Pancreas (tissue), 10 donors: ENCODE measurements around the gene TBKBP1. TPM values are rescaled to one million over a fixed set of nuclear protein-coding genes. Genes with fewer than 3 reads are reported as not detected.
A peak's percentile ranks its signal among the peaks of the same experiment; 100 is the strongest.

Experiments
- ATAC-seq, 4 donors: fragments of 200-7000 bp; cut with Tn5 transposase; one replicate each; pipeline versions ENCODE4 v1.8.0 to v1.9.1; 2020; ENCODE audit warnings: mild to moderate bottlenecking in 4 of 4, moderate library complexity in 4 of 4
- DNase-seq, 6 donors: peaks; one replicate each; pipeline ENCODE4 v3.0.0-alpha.2; 2020
- FAIRE-seq: peaks from 2 replicates; lab custom pipeline; 2012; peaks lifted over from hg19 to GRCh38; lab: Jason Lieb, UNC
- H3K27ac ChIP-seq, 4 donors: fragments of 200-600 bp; sonication (generic); 1 replicate in 3 of 4; 2 replicates in 1 of 4; pipeline versions ENCODE4 v1.5.0 to v1.8.0; 2020
- H3K27me3 ChIP-seq, 4 donors: fragments of 200-600 bp; one replicate each; pipeline ENCODE4 v1.8.0; 2021
- H3K36me3 ChIP-seq, 3 donors: fragments of 200-600 bp; sonication (generic) in 1 of 3; one replicate each; pipeline versions ENCODE4 v1.5.0 to v1.8.0; 2020 to 2021
- H3K4me1 ChIP-seq, 3 donors: fragments of 200-600 bp; one replicate each; pipeline ENCODE4 v1.8.0; 2021
- H3K4me3 ChIP-seq, 4 donors: fragments of 200-600 bp; sonication (generic) in 2 of 4; one replicate each; pipeline versions ENCODE4 v1.5.0 to v1.8.0; 2020 to 2021
- H3K9me3 ChIP-seq, 4 donors: fragments of 200-600 bp; one replicate each; pipeline ENCODE4 v1.8.0; 2021
- CTCF ChIP-seq, 4 donors: fragments of 200-600 bp; sonication (generic) in 3 of 4; IDR thresholded peaks; one replicate each; pipeline versions ENCODE4 v1.5.0 to v1.8.0; 2021; ENCODE audit warnings: antibody characterized with exemption in 4 of 4
- WGBS, 2 donors: extraction: QIAGEN DNeasy Blood & Tissue Kit; methylation state at CpG; one replicate each; pipeline ENCODE4 v1.1.7; 2013; 5-methylcytosine and 5-hydroxymethylcytosine counted together
- intact Hi-C, 3 donors: fragments of 100-400 bp; cut with DNase I; formaldehyde crosslinking; loops; one replicate each; pipeline versions ENCODE4 v1.11.1 to v1.14.2; 2022
- polyA plus RNA-seq, 2 donors: library from polyadenylated mRNA; stranded (reverse); fragments of 200-250 nt; gene quantifications; one replicate each; pipeline ENCODE4 v1.2.3, GENCODE V29; 2013
- total RNA-seq, 6 donors: library from RNA; stranded (reverse); fragmentation: NEBNext Ultra II Directional in 4 of 6; extraction: Animal tissue kit (Norgen Biotek cat#: 25700) in 4 of 6; gene quantifications; one replicate each; pipeline versions ENCODE4 v1.2.1 to v1.2.4, GENCODE V29; 2021 to 2023
- donor health status: healthy with polysubstance abuse.
- donor health status: DM: no; HTN: no; CAD: no; lungs with moderate emphysema.
- donor health status: DM: no; HTN: no; CAD: no.
- donor health status: control.
- donor health status: control.
- donor health status: Bipolar disorder and iron deficiency.
- donor health status: DM: yes; HTN: yes; CAD: no.
- donor health status: DM: no; HTN: no; CAD: no.
- donor health status: DM: no; HTN: no; CAD: no.
- donor health status: DM: yes; HTN: yes; CAD: no.

The TBKBP1 gene
- total and polyA plus RNA-seq, 8 donors, result 4.7 to 21.2 (median 6.4) TPM

GRCh38 chr17:47733674-47734410, 39.9 kb downstream of the TBKBP1 start:
- H3K27ac ChIP-seq, result no peak overlapping the region
- no peaks in the 10 kb centered on the region for H3K36me3 ChIP-seq
- peak overlapping the region in 3 of 4 donors; percentile 10 to 51 (median 27) for H3K4me3 ChIP-seq
- no peak for TF ChIP-seq CTCF (IDR thresholded peaks at IDR 0.05)
- ATAC-seq (peak; percentile 25 to 51 (median 36)), FAIRE-seq (no peak), DNase-seq (peak in 1 of 6 donors; percentile 51)
- no peaks in the 10 kb centered on the region for H3K9me3 ChIP-seq
- WGBS, 2 donors, result 9 to 11% methylated on average over 43 to 60 of the region's 60 CpGs
- H3K27me3 ChIP-seq, result peaks cover 0 to 11% (median 3%) of the 10 kb centered on the region in 4 donors
- no peaks in the 10 kb centered on the region for H3K4me1 ChIP-seq
- intact Hi-C loops, result no loop called here

- no peak for DNase-seq
- Histone ChIP-seq H3K36me3 (no peaks in the 10 kb centered on the region), H3K9me3 (no peaks in the 10 kb centered on the region), H3K27ac (no peak overlapping the region), H3K4me1 (no peaks in the 10 kb centered on the region), H3K27me3 (peaks cover 0 to 11% (median 3%) of the 10 kb centered on the region in 4 donors), H3K4me3 (no peak overlapping the region)
- no peak for FAIRE-seq
- WGBS, 2 donors, result 61 to 69% methylated on average over 3 of the region's 3 CpGs
- intact Hi-C loops, result no loop called here
- ATAC-seq, result no peak
- TF ChIP-seq CTCF (IDR thresholded peaks at IDR 0.05), result no peak
Observed at GRCh38 chr17:47735139-47735464, 41.1 kb downstream of the TBKBP1 start.

DNA sequence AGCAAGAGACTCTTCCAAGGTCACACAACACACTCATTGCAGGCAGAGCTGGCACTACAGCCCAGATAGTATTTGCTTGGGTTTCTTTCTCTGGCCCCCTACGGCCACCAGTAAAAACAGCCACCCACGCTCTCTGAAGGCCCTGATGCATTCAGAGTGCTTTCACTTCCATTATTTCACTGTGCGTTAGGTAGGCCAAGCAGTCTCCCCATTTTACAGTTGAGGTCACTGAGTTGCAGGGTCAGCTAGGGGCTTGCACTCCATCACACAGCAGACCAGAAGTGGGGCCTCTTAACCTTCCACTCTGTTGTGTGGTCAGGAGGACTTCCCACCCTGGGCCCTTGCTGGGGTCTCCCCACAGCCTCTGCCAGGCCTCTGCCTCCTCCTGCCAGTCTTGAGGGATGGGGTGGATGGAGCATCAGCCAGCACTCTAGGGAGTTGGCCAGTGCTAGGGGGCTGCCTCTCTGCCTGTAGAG, 41.6 kb downstream of the TBKBP1 start:
- DNase-seq (peak in 1 of 6 donors; percentile 32), ATAC-seq (no peak), FAIRE-seq (no peak)
- WGBS, 2 donors, result 88 to 89% methylated on average over 3 of the region's 3 CpGs
- no peaks in the 10 kb centered on the region for H3K36me3 ChIP-seq
- H3K9me3 ChIP-seq, result no peaks in the 10 kb centered on the region
- intact Hi-C loops, result no loop called here
- H3K27ac ChIP-seq, result no peak overlapping the region
- H3K4me1 ChIP-seq, result no peaks in the 10 kb centered on the region
- H3K27me3 ChIP-seq, result peaks cover 0 to 11% (median 3%) of the 10 kb centered on the region in 4 donors
- no peak overlapping the region for H3K4me3 ChIP-seq
- no peak for TF ChIP-seq CTCF (IDR thresholded peaks at IDR 0.05)

- intact Hi-C loops, result no loop called here
- FAIRE-seq (no peak), ATAC-seq (no peak), DNase-seq (peak in 1 of 6 donors; percentile 28)
- WGBS, 2 donors, result 65 to 79% methylated on average over 17 of the region's 17 CpGs
- H3K27ac ChIP-seq, result no peak overlapping the region
- H3K4me3 ChIP-seq, result no peak overlapping the region
- no peak for TF ChIP-seq CTCF (IDR thresholded peaks at IDR 0.05)
- peaks cover 0 to 10% (median 3%) of the 10 kb centered on the region in 4 donors for H3K27me3 ChIP-seq
- H3K4me1 ChIP-seq, result no peaks in the 10 kb centered on the region
- no peaks in the 10 kb centered on the region for H3K36me3 ChIP-seq
- no peaks in the 10 kb centered on the region for H3K9me3 ChIP-seq
Observed at GRCh38 chr17:47736501-47737495, 42.8 kb downstream of the TBKBP1 start.
